Renal cortical epithelial cell (primary cell): ENCODE results near the gene TP73. TPM values are rescaled to one million over a fixed set of nuclear protein-coding genes. Genes with fewer than 3 reads are reported as not detected.
"Not testable (repeated sequence)": the region's sequence is repeated elsewhere in the genome, so short reads cannot be mapped to it uniquely, and the experiment has no call there.

Experiments used
- DNase-seq: peaks from one replicate; pipeline ENCODE4 v3.0.0-alpha.2; 2011; ENCODE audit warnings: low read depth
- total RNA-seq: library from RNA; depleted of rRNA; stranded (reverse); fragments of >200 nt; gene quantifications from 2 replicates; pipeline ENCODE4 v1.2.3, GENCODE V29; 2014

TP73 gene
- total RNA-seq, 1 donor from 2014 or later, result under 0.01 TPM

- peak; percentile 59 for DNase-seq
Observed at GRCh38 chr1:3618881-3619671, 33.2 kb upstream of the TP73 start.

DNA sequence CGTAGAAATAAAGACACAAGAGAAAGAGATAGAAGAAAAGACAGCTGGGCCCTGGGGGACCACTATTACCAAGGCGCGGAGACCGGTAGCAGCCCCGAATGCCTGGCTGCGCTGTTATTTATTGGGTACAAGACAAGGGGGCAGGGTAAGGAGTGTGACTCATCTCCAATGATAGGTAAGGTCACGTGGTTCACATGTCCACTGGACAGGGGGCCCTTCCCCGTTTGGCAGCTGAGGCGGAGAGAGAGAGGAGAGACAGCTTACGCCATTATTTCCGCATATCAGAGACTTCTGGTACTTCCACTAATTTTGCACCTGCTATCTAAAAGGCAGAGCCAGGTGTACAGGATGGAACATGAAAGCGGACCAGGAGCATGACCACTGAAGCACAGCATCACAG is 31.6 kb upstream of the TP73 start:
- DNase-seq, result no peak

DNA sequence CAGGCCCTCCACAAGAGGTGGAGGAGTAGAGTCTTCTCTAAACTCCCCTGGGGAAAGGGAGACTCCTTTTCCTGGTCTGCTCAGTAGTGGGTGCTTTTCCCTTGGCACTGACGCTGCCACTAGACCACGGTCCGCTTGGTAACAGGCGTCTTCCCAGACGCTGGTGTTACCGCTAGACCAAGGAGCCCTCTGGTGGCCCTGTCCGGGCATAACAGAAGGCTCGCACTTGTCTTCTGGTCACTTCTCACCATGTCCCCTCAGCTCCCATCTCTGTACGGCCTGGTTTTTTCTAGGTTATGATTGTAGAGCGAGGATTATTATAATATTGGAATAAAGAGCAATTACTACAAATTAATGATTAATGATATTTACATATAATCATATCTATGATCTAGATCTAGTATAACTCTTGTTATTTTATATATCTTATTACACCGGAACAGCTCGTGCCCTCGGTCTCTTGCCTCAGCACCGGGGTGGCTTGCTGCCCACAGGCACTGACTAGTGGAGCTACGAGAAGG is 31.1 kb upstream of the TP73 start:
- DNase-seq, result peak; percentile 49

DNA sequence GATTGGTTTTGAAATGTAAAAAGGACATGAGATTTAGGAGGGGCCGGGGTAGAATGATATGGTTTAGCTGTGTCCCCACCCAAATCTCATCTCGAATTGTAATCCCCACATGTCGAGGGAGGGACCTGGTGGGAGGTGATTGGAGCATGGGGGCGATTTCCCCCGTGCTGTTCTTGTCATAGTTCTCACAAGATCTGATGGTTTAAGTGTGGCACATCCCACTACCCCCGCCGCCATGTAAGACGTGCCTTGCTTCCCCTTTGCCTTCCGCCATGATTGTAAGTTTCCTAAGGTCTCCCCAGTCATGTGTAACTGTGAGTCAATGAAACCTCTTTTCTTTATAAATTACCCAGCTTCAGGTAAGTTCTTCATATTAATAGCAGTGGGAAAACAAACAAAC is 30.2 kb upstream of the TP73 start:
- DNase-seq, result not testable (repeated sequence)

DNA sequence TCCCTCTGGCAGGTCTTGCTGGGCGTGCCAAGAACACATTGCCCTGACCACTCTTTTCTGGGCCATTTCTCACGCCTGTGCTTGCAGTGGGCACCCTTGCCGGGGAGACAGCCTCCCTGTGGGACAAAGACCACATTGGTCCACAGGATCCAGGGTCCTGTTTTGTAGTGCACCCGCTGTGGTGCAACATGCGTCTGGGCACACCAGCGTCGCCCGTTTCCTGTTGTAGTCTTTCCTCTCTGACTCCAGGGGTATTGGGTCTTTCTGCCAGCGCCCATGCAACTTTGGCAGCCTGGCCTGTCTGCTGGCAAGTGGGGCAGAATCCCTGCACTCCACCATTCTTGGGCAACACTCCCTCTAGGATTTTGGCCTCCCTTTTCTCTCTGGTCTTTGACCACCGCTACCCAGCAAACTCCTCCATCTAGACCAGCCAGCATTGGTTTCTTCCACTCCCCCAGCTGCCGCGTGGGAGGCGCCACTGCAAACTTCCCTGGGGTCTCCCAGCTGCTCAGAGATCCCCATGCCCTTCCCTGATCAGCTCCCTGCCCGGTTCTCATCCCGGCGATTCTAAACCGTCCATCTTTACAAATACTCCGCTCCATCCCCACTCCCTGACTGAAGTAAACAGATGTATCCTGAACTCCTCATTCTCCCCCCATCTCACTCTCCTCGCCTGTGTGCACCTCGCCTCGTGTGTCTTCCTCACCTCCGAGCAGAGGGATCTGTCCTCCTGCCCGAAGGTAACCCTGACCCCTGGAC is 28.7 kb upstream of the TP73 start:
- DNase-seq, result no peak

- DNase-seq, result peak; percentile 81
Observed at GRCh38 chr1:3624200-3625136, 27.8 kb upstream of the TP73 start, which contains the start of gene TPRG1L. TPRG1L (plus strand) TSS chr1:3625015; CDS start chr1:3625073, 58 bp downstream.

DNA sequence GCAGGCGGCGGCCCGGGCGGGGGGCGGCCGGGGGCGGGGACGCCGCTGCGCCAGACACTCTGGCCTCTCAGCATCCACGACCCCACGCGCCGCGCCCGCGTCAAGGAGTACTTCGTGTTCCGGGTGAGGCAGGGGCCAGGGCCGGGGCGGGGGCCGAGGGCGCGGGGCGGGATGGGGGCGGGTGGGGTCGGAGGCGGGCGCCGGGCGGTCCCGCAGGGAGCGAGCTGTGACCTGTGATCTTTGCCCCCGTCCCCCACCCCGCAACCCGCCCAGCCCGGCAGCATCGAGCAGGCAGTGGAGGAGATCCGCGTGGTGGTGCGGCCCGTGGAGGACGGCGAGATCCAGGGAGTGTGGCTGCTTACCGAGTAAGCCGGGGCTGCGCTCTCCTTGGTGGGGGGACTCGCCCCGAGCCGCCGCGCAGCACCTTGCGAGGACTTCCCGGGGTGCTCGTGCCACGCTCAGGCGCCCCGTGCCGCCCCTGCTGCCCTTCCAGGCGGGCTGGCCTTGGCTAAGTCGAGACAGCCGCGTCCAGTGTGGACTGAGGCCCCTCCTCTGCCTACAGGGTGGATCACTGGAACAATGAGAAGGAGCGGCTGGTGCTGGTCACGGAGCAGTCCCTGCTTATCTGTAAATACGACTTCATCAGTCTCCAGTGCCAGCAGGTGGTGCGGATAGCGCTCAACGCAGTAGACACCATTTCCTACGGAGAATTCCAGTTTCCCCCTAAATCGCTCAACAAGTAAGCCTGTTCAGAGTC is 27.0 kb upstream of the TP73 start:
- DNase-seq, result peak; percentile 39

GRCh38 chr1:3626025-3626424 is 26.3 kb upstream of the TP73 start:
- DNase-seq, result no peak

DNA sequence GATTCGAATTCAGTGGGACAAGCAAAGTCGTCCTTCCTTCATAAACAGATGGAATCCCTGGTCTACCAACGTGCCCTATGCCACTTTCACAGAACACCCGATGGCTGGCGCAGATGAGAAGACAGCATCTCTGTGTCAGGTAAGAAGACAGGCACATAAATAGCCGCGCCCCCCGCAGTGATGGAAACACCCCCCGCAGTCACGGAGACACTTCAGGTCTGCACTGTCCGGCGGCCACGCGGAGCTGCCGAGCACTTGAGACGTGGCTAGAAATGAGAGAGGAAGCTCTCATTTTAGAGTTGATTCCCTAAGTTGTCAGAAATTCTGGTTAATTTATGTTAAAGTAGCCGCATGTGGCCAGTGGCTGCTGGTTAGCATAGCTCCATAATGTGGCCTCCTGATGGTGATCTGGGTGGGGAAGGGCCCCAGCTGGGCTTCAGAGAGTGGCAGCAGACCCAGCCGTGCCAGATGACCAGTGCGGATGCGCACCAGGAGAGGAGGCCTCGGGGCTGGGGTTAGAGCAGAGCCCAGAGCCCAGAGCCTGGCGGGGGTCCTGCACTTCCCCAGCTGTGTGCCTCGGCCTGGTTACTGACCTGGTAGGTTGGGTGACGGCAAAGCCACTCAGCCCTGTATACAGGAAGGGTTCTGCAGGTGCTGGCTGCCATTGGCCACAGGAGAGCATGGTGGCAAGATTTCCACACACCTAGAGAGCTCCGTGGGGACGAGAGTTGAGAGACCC is 24.6 kb upstream of the TP73 start:
- DNase-seq, result no peak

- DNase-seq, result no peak
Observed at GRCh38 chr1:3628445-3628844, 23.9 kb upstream of the TP73 start.

DNA sequence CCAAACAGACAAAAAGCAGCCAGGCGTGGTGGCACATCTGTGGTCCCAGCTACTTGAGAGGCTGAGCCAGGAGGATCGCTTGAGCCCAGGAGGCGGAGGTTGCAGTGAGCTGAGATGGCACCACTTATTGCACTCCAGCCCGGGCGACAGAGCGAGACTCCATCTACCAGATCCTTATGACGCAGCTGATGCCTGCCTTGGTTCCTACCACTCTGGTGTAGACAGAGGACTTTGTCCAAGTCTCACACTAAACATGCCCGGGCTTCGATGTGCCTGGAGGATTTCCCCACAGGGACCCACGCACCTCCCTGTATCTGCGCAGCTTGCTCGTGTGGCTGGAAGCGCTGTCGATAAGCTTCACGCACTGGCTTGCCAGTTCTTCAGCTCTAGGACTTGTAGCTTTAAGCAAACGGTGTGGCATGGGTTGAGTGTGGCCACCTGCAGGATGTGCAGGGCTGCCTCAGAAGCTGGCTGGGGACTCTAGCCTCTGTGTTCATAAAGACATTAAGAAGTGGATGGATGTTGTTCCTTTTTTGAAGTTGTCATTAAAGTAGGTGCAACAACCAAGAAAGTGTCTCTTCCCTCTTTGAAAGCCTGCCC is 22.7 kb upstream of the TP73 start:
- DNase-seq, result no peak

DNA sequence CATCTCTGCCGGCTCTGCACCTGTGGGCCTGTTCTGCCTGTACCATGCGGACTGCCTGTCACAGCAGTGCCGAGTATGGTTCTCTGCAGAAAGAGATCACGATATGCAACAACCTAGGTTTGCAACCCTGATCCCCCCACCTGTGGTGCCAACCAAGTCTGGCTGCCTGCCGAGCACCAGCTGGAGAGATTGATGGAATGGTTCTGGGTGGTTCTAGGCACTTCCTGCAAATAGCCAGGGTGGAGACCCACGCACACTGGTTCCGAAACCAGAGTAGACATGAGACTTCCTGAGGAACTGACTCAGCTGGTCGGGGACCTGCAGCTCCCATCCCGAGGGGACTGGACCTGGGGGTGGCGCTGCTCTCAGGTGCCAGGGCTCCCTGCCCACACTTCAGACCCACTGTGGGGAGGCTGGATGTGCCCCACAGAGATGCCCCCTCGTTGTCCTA is 22.1 kb upstream of the TP73 start:
- no peak for DNase-seq

GRCh38 chr1:3630914-3631313 is 21.4 kb upstream of the TP73 start:
- DNase-seq, result no peak

- DNase-seq, result no peak
Observed at GRCh38 chr1:3631320-3632260, 20.7 kb upstream of the TP73 start.

- DNase-seq, result no peak
Observed at GRCh38 chr1:3632298-3632697, 20.0 kb upstream of the TP73 start.

DNA sequence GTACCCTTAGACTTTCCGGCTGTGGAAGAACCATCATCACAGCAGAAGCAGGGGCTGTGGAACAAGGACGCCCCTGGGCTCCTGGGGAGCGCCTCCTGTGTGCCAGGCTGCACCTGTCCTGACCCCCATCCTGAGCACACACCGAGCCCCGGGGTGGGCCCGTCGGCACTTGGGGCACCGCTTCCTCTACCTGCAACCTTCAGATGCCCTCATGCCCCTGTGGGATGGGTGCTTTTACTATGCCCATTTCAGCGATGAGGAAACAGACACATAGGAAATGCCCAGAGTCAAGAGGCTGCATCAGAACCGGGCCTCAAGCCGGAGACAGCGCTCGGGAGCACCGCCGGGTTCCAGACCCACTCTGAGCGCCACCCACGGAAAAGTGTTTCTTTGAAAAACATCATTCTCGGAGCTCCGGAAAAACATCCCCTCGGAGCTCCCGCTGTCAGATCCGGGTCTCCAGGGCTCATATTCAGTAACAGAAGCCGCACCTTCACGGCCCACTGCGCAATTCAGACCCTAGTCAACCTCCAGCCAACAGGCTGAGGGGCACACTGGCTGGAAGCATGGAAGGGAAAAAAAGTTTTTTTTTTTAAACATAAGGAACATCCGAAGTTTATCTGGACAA is 19.5 kb upstream of the TP73 start:
- no peak for DNase-seq

GRCh38 chr1:3633344-3634058 is 18.8 kb upstream of the TP73 start:
- no peak for DNase-seq
